NCI-H2107 (cell line): ENCODE measurements around the gene MAGI1.

Experiments
- DNase-seq: peaks from one replicate; lab custom pipeline; 2025; lab: John Stamatoyannopoulos, UW

The MAGI1 gene

DNA sequence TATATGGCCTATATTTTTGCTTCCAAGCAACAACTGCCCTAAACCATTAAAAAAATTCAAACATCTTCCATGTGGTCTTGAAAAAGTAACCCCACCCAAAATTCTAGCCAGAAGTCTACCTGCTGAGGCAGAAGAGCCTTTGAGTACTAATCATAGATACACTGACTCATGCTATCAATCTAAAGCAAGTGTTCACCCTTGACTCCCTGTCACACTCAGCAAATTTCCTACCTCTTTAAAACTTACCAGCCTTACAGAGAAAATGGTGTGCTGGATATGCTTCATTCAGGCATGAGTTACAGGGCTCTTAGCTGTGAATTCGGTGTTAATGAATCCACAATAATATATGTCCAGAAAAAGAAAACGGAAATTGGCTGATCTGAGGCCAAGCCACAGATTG lies 373.8 kb downstream of the MAGI1 start:
- DNase-seq, result no peak

DNA sequence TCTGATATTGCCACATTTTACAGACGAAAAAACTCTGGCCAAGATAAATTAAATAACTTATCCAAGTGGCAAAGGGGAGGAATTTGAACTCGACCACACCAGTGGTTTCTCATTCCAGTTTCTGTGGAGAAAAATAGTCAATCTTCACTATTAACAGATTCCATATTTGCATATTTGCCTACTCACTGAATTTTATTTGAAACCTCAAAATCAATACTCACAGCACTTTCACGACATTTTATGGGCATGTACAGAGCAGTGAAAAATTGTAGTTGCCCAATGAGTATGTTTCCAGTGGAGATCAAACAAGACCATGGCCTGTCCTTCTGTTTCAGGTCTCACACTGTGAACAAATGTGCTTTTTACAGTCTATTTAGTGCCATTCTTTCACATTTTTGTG lies 374.3 kb downstream of the MAGI1 start:
- DNase-seq, result no peak

DNA sequence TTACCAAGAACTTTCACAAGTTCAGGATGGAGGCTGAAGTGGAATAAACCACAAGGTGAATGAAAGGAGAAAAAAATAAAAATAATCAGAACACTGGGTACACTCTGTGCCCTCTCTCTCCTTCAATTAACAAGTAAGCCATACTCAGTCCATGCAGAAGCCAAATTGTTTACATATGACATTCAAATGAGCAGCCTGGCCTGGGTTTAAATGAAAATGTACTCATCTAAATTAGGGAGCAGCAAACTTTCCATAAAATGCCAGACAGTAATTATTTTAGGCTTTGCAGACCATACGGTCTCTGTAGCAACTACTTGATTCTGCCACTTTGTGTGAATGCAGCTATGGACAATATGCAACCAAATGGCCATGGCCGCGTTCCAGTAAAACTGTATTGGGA lies 376.6 kb downstream of the MAGI1 start:
- no peak for DNase-seq

DNA sequence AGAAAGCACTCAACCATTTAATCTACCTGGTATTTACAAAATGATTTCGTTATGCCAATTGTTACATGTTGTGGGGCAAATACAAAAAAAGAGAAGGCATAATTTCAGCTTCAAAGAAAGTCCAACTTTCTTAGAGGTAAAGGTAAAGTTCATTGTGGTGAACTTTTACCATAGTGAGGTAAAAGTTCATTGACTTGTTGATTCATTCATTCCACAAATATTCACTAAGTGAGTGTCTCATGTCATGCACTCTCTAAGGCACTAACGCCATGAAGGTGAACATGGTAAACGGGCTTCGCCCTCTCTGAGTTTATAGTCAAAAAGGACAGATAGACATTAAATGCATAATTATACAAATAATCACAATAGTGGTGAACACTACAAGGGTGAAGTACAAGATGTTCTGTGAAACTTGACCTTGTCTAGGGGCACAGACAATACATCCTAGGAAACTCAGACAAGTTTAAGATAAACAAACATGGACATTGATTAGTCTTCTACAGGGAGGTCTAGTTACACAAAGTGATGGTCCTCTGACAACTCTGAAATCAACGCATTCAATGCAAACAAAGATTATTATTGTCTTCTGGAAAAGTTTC lies 378.6 kb downstream of the MAGI1 start:
- no peak for DNase-seq

DNA sequence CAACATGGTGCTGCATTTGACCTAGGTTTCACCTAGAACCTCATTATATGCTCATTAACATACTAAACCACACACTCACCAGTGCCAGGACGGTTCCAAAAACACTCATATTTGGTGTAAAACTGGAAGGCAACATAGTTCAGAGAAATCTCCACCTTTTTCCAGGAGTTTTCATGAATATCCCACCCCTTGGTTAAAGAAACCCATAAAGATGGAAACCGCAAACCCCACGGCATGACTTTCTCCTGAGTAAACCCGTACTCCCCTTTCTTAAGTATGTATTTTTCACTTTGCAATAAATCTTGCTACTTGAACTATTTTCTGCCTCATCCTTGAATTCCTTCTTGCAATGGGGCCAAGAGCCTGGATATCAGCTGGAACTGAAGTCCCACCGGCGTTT lies 379.3 kb downstream of the MAGI1 start:
- DNase-seq, result no peak

DNA sequence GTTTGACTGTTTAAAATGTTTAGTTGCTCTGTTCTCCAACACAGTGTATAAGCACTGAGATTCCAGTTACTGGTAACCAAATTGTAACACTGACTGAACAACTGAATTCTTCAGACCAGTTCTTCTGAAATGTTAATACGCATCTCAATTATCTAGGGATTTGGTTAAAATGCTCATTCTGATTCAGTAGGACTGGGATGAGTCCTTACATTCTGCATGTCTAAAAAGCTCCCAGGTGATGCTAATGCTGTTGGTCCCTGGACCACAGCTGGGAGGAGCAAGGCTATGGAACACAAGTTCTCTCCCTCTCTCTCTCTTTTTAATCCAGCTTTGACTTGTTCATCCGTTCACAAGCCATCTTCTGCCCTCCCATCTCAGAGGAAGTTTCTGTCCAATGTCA lies 380.3 kb downstream of the MAGI1 start:
- no peak for DNase-seq

DNA sequence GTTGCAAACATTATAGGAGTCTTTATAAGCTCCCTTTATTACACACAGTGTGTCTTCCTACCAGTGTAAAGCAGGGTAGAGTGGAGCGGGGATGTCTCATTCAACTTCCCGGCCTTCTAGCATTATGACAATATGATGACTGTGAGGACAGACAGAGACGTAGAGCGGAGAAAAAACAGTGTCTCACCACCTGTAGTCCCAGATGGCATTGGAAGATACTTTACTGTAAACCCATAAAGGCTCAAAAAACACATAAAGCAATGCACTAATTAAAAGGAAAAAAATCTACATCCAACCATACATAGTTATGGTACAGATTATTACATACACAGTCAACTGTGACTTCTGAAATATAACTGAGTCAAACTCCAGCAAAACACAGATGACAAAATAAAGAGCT lies 383.7 kb downstream of the MAGI1 start:
- no peak for DNase-seq

DNA sequence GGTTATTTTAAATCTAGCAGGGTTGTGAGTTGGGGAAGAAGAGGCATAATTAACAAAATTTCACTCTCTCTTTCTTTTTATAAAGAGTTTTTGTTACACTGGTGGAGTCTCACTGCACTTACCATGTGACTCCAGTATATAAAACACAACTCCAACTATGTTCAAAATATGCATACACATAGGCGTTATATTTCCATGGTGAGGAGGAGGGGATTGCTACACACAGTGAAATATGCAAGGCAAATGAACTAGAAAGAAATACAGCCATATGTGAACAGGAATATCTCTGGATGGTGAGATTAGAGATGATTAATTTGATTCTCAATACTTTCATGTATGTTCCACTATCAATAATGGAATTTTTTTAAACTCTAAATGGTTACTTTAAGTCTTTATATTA lies 385.0 kb downstream of the MAGI1 start:
- DNase-seq, result no peak

DNA sequence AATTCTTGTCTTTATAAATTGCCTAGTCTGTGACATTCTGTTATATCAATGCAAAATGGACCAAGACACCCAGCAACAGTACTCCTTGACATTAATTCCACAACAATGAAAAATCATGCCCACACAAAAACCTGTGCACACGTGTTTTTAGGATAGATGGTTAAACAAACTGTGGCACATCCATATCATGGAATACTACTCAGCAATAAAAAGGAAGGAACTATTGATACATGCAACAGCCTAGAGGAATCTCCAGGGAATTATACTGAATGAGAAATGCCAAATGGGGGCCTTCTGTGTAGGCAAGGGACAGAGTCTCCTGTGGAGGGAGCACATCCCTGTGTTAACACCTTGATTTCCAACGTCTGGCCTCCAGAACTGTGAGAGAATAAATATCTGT lies 388.5 kb downstream of the MAGI1 start:
- no peak for DNase-seq

DNA sequence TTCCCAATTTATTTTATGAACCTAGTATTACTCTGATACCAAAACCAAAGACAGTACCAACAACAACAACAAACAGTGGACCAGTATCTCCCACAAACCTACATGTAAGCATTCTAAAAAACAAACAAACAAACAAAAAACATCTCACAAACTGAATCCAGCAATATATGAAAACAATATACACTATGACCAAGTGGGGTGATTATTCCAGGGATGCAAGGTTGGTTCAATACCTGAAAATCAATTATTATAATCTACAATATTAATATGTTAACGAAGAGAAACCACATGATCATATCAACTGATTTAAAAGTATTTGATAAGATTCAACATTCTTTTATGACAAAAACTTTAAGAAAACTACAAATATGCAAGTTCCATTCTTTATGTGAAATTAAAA lies 391.3 kb downstream of the MAGI1 start:
- DNase-seq, result no peak

DNA sequence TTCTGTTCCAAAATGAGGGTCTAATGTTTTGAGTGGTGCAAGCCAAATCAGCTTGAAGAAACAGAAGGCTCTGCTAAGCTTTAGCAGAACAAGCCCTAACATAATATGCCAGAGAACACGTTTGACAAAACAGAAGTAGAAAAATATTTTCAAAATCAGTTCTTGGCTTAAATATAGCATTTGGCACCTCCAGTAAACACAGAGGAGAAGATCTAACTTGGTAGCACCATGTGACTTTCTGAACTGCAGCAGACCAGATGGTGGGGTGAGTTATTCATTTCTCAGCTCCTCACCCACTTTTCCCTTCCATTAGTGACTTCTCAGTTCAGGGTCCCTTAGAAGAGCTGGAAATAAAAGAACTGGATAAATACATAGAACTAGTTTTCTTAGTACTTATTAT lies 395.8 kb downstream of the MAGI1 start:
- DNase-seq, result no peak

DNA sequence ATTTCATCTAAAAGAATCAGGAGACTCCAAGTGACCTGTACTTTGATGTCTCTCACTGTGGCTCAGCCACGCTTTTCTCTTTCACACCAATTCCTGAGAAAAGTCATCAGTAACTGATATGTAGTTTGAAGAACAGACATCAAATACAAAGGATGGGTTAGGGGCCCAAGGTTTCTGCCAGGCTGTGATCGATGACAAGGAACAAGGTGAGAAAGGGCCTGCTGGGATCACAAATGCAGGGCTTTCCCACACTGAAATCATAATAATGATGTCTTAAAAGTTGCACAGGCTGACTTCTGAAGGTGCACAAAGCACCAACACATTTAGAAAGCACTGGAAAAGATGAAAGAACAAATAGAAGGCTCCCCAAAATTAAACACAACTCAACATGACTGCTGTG lies 396.9 kb downstream of the MAGI1 start:
- no peak for DNase-seq

DNA sequence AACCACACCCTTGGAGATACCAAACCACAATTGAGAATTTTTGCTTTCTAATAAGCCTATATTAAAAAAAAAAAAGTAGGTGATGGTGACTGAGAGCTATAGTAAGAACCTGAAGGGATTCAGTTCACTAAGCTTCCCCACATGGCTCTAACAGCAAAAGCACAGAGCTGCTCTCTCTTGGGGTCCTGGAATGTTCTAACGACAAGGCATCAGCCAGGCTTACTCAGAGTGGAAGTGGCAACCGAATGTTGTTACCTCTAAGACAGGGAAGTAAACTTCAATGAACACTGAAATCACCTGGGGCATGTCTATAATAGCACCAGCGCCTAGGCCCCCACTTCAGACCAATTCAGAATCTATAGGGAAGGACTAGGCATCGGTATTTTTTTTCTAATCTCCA lies 397.7 kb downstream of the MAGI1 start:
- DNase-seq, result no peak

DNA sequence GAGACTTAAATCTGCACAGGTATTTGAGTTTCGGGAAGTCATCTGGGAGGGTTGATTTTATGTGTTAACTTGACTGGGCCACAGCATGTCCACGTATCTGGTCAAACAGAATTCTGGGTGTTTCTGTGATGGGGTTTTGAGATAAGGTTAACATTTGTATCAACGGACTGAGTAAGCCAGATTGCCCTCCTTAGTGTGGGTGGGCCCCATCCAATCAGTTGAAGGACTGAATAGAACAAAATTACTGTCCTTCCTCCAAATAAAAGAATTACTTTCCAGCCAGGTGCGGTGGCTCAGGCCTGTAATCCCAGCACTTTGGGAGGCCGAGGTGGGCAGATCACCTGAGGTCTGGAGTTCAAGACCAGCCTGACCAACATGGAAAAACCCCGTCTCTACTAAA lies 399.3 kb downstream of the MAGI1 start:
- no peak for DNase-seq

DNA sequence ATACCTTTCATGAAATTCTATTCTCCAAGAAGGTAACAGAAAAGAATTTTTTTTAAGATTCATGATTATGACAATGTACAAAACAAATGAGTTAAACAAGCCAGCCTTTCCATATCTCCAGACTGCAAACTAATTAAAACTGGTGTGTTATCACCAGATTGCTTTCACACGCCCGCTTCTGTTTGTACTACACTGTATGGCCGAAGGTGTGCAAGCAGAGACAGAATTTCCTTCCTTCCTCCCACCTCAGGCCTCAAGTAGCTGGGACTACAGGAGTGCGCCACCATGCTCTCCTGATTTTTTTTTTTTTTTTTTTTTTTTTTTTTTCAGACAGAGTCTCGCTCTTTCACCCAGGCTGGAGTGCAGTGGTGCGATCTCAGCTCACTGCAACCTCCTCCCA lies 400.4 kb downstream of the MAGI1 start:
- no peak for DNase-seq

DNA sequence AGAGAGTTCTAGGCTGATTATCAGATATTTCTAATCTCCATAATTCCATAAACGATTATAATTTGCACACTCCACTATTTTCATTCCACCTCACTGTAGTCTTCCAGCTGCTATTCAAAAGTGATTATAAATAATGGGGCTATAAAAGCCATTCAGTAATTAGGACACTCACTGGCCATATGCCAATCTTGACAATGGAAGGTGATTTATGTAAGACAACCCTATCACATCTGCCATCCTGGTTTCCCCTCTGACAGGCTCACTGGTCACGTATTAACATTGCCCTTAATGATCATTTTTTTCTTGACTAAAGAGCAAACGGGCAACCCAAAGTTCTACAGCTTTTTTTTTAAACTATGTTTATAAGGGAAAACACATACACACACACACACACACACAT lies 402.4 kb downstream of the MAGI1 start:
- DNase-seq, result no peak

DNA sequence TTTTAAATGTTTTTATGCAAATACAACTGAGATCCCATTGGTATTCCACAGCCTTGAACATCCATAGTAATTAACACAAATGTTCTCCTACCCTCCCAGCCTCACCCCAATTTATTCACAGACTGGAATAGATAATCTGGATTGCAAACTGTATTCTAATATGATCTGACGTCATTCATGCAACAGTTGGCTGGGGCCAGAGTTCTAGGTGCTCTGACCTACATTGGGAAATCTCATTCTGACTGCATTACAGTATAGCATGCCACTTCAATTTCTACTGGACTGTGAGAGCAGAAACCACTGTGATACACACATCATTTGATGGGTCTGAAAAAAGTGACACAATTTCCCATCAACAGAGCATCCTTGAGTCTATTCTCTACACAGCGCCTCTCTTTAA lies 403.1 kb downstream of the MAGI1 start:
- no peak for DNase-seq

DNA sequence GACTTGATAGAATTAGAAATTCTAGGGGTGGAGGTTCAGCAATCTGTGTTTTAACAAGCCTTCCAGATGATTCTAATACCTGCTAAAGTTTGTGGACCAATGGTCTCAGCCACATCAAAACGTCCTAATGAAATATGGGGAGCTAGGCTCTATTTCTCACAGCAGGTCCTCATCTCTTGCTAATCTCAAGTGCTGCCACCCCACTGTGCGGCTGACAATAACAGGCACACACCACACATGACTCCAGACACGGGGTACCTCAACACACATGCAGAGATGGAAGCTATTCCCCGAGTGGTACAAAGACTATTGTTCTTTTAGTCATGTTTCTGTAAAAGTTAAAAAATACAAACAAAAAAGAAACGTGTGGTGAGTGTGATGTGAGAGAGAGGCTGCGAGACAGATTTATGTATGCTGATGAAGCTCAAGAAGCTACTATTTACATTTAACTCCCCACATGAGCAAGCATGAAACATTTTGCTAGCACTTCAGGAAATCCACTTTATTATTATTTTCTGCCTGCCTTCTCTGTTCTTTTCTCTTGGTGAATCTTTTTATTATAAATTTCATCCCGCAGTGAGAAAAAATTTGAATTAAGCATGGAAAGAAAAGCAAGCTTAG lies 405.6 kb downstream of the MAGI1 start:
- no peak for DNase-seq

DNA sequence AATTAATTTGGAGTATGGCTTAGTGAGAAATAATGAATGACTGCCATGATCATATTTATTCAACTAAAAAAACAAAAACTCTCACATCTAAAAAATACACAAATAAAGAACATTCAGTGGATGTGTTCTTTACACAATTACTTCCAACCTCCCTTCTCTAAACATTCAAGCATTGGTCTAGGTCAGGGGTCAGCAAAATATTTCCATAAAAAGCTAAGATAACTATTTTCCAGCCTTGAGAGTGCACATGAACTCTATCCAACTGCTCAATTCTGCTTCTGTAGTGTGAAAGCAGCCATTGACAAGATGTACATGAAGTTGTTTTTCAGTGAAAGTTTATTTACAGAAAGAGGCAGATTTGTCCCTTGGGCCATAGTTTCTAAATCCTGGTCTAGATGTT lies 406.3 kb downstream of the MAGI1 start:
- DNase-seq, result no peak

DNA sequence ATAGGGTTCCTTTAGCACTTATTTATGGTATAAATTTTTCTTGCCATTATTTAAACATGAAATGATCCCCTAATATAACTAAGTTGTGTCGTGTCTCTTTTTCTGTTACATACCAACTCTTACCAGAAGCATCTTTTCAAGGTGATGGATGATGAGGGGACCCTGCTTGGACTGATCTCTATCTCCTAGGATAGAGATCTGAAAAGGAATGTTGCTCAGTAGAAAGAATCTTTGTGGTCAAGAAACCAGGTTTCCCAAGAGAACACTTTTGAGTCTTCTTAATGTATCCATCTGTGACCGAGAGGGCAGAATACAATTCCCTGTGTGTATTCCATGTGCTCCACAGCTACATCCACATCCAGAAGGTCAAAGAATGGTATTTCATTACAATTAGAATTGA lies 409.7 kb downstream of the MAGI1 start:
- DNase-seq, result no peak

DNA sequence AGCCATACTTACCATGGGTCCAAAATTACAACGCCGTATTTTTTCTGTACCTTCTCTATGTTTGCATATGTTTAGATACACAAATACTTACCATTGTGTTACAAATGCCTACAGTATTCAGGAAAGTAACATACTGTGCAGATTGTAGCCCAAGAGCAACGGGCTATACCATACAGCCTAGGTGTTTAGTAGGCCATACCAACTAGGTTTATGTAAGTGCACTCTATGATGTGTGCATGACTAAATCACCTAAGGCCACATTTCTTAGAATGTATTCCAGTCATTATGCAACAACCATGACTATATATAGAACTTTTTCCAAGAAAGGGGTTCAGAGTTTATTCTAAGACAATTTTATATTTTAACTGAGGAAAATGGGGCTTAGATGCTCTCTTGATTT lies 411.7 kb downstream of the MAGI1 start:
- no peak for DNase-seq

DNA sequence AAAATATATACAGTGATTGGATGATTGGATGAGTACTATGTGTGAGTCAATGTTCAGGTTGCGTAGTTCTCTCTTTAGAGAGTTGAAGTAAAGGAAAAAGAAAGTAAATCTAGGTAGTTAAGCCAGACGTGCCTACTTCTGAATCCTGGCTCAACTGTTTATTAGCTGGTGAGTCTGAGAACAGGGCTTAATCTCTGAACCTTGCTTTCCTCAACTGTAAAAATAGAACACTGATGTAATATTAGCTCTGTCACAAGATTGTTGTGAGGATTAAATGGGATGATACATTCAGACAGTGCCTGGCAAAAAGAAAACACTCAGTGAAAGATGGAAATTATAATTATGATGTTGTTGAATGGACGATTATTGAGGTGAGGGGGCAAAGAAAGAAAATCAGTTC lies 413.4 kb downstream of the MAGI1 start:
- DNase-seq, result no peak

DNA sequence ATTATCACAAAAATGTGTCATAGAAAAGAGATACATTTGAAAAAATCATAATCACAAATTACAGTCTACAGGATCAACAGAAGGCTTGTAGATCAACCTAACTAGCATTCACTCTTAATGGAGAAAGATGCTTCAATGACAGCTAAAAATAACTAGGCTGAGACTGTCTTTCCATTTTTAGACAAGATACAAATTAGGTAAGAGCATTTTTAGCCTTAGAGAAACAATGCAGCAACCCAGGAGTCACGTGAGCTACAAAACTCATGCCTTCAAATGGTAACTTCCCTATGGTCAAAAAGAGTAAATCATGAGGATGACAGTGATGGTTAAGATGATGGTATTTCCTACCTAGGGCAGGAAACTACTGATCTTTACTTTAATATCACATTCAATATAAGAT lies 415.4 kb downstream of the MAGI1 start:
- no peak for DNase-seq

DNA sequence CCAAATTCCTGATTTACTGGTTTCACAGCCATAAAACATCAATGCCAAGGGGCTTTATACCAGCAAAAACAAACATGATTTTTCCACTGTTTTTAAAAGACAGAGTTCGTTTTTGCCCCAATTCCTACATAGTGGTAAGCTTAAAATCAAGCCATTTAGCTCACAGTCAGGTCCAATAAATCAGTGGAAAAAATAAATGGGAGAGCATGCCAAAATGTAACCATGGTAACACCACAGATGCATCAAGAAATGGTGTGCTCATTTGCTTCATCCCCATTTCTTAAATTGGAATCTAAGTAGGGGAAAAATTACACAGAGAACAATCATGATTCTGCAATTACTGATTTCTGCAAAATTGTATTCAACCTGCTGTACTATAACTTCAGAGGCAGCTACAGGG lies 418.8 kb downstream of the MAGI1 start:
- DNase-seq, result no peak

DNA sequence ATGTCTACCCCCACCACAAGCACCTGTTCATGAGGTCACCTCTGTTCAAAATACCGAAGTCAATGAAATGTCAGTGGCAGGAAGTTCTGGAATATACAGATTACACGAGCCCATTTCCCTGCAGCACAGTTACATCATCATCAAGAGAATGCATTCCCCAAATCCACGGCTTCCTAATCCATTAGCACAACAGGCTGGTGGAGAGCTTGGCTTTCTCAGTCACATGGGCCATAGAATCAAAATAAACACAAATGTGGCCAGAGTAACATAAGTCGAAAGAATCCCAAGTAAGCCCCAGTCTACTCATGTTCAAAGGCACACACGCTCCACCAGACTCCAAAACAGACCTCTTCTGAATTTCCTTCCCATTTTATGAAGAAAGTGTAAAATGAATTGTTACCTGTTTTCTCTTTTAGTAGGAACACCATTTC lies 419.3 kb downstream of the MAGI1 start:
- no peak for DNase-seq
